GM23338 (cell line): ENCODE measurements around the gene IL22. TPM values are rescaled to one million over a fixed set of nuclear protein-coding genes. Genes with fewer than 3 reads are reported as not detected.

Experiments used
- ATAC-seq: fragments of 200-7000 bp; cut with Tn5 transposase; 3 replicates; pipeline ENCODE4 v1.9.1; 2020
- DNase-seq: peaks from one replicate; pipeline ENCODE4 v3.0.0-alpha.2; 2015; ENCODE audit warnings: low spot score
- H2AFZ ChIP-seq: fragments of 200-600 bp; sonication (generic); 2 replicates; pipeline ENCODE4 v1.8.0; 2016; ENCODE audit warnings: antibody characterized with exemption, mild to moderate bottlenecking, moderate library complexity
- H3F3A ChIP-seq: fragments of 200-600 bp; sonication (generic); replicated peaks from 2 replicates; pipeline ENCODE4 v1.8.0; 2017; ENCODE audit warnings: antibody characterized with exemption, mixed run types, low read depth
- H3K27ac ChIP-seq: fragments of 200-600 bp; sonication (generic); 2 replicates; pipeline ENCODE4 v1.6.1; 2016; ENCODE audit warnings: low read depth
- H3K27me3 ChIP-seq: fragments of 200-600 bp; sonication (generic); 2 replicates; pipeline ENCODE4 v1.8.0; 2016; ENCODE audit warnings: mild to moderate bottlenecking, mixed run types, moderate library complexity; ENCODE audit not compliant: insufficient read depth
- H3K36me3 ChIP-seq: fragments of 200-600 bp; sonication (generic); 2 replicates; pipeline ENCODE4 v1.8.0; 2016; ENCODE audit warnings: mild to moderate bottlenecking; ENCODE audit not compliant: insufficient read depth
- H3K4me1 ChIP-seq: fragments of 200-600 bp; sonication (generic); 2 replicates; pipeline ENCODE4 v1.8.0; 2016; ENCODE audit warnings: mild to moderate bottlenecking, moderate library complexity; ENCODE audit not compliant: insufficient read depth
- H3K4me2 ChIP-seq: fragments of 200-600 bp; sonication (generic); 2 replicates; pipeline ENCODE4 v1.7.1; 2017; ENCODE audit warnings: mixed run types
- H3K4me3 ChIP-seq: fragments of 200-600 bp; sonication (generic); 2 replicates; pipeline ENCODE4 v1.6.1; 2016; ENCODE audit warnings: mixed run types
- H3K79me2 ChIP-seq: fragments of 200-600 bp; sonication (generic); replicated peaks from 2 replicates; pipeline ENCODE4 v1.8.0; 2017; ENCODE audit warnings: mild to moderate bottlenecking; ENCODE audit not compliant: insufficient read depth
- H3K9me2 ChIP-seq: fragments of 200-600 bp; sonication (generic); 2 replicates; pipeline ENCODE4 v1.8.0; 2017; ENCODE audit not compliant: insufficient read depth
- H4K20me1 ChIP-seq: fragments of 200-600 bp; sonication (generic); replicated peaks from 2 replicates; pipeline ENCODE4 v1.8.0; 2017; ENCODE audit warnings: mild to moderate bottlenecking; ENCODE audit not compliant: insufficient read depth
- H3K27ac Mint-ChIP-seq: 2 replicates; pipeline ENCODE4 v1.8.0; 2020; ENCODE audit warnings: inconsistent platforms, mild to moderate bottlenecking, moderate library complexity, mixed read lengths
- H3K27me3 Mint-ChIP-seq: 3 replicates; pipeline ENCODE4 v1.8.0; 2022; ENCODE audit warnings: low read depth, mild to moderate bottlenecking, moderate library complexity, mixed read lengths, inconsistent platforms; ENCODE audit not compliant: insufficient read depth, poor library complexity
- H3K36me3 Mint-ChIP-seq: 3 replicates; pipeline ENCODE4 v1.8.0; 2021; ENCODE audit warnings: low read depth, mild to moderate bottlenecking, inconsistent platforms, moderate library complexity, mixed read lengths
- H3K4me1 Mint-ChIP-seq: 3 replicates; pipeline ENCODE4 v1.8.0; 2020; ENCODE audit warnings: mild to moderate bottlenecking, inconsistent platforms, mixed read lengths
- H3K4me3 Mint-ChIP-seq: 3 replicates; pipeline ENCODE4 v1.8.0; 2021; ENCODE audit warnings: moderate library complexity, mild to moderate bottlenecking, inconsistent platforms, mixed read lengths
- H3K9me3 Mint-ChIP-seq: 3 replicates; pipeline ENCODE4 v1.8.0; 2020; ENCODE audit warnings: moderate library complexity, mild to moderate bottlenecking, inconsistent platforms, mixed read lengths
- CREB1 ChIP-seq: fragments of 250-450 bp; sonication (Bioruptor Pico); IDR thresholded peaks from 2 replicates; pipeline ENCODE4 v1.5.0; 2020; ENCODE audit warnings: low read depth, mild to moderate bottlenecking, moderate library complexity
- CTCF ChIP-seq, 2 experiments: fragments of 200-600 bp in 1 of 2; sonication (generic) in 1 of 2; conservative IDR thresholded peaks; 2 replicates each; pipeline versions ENCODE4 v1.5.1 to v1.6.1; 2016 to 2017; ENCODE audit warnings: antibody characterized with exemption in 2 of 2, low read depth in 2 of 2, mild to moderate bottlenecking in 2 of 2, moderate library complexity in 1 of 2
- ETS1 ChIP-seq: IDR thresholded peaks from 2 replicates; pipeline ENCODE4 v1.6.1; 2016; ENCODE audit warnings: antibody characterized with exemption
- EZH2 ChIP-seq: fragments of 200-600 bp; sonication (generic); IDR thresholded peaks from one replicate; pipeline ENCODE4 v1.8.0; 2017; ENCODE audit warnings: antibody characterized with exemption, mild to moderate bottlenecking, low read depth; ENCODE audit not compliant: unreplicated experiment
- JUNB ChIP-seq: IDR thresholded peaks from one replicate; pipeline ENCODE4 v1.6.1; 2016; ENCODE audit warnings: antibody characterized with exemption; ENCODE audit not compliant: unreplicated experiment
- NANOG ChIP-seq: IDR thresholded peaks from 2 replicates; pipeline ENCODE4 v1.6.1; 2016; ENCODE audit warnings: antibody characterized with exemption, borderline replicate concordance
- POLR2AphosphoS5 ChIP-seq: IDR thresholded peaks from 2 replicates; pipeline ENCODE4 v1.6.1; 2016; ENCODE audit warnings: antibody characterized with exemption, low read depth
- REST ChIP-seq: IDR thresholded peaks from one replicate; pipeline ENCODE4 v1.6.1; 2018; ENCODE audit warnings: antibody characterized with exemption; ENCODE audit not compliant: unreplicated experiment
- STAT1 ChIP-seq: IDR thresholded peaks from one replicate; pipeline ENCODE4 v1.6.1; 2016; ENCODE audit warnings: antibody characterized with exemption; ENCODE audit not compliant: unreplicated experiment
- ZNF331 ChIP-seq: fragments of 250-450 bp; sonication (Bioruptor Pico); IDR thresholded peaks from 2 replicates; pipeline ENCODE4 v1.5.0; 2020; ENCODE audit warnings: low read depth, mild to moderate bottlenecking, moderate library complexity
- ZNF462 ChIP-seq: fragments of 250-450 bp; sonication (Bioruptor Pico); IDR thresholded peaks from 2 replicates; pipeline ENCODE4 v1.5.0; 2020; ENCODE audit warnings: mild to moderate bottlenecking, moderate library complexity
- polyA plus RNA-seq: library from polyadenylated mRNA; unstranded; fragments of >200 nt; fragmentation: Nextera tagmentation; extraction: Ambion mirVana; gene quantifications from 2 replicates; pipeline ENCODE4 v1.2.1, GENCODE V29; 2016
- total RNA-seq: library from RNA; depleted of rRNA; stranded (reverse); fragments of >200 nt; shearing (Covaris generic); gene quantifications from 2 replicates; pipeline ENCODE4 v1.2.3, GENCODE V29; 2014

The IL22 gene
- total and polyA plus RNA-seq, 2 experiments from 2014 or later = not detected

- Histone ChIP-seq H3K27me3 (no peaks in the 10 kb centered on the region), H3K27ac (no peak overlapping the region), H3K79me2 (no peaks in the 10 kb centered on the region), H3K9me2 (peaks cover 10% of the 10 kb centered on the region; the same call in 1 of the 2 replicates), H3K4me1 (no peaks in the 10 kb centered on the region), H4K20me1 (no peaks in the 10 kb centered on the region), H3K4me3 (no peak overlapping the region), H3F3A (no peaks in the 10 kb centered on the region), H3K36me3 (no peaks in the 10 kb centered on the region), H3K4me2 (no peak overlapping the region), H2AFZ (no peak overlapping the region)
- no peak overlapping the region for H3K4me3 Mint-ChIP-seq
- H3K27me3 Mint-ChIP-seq = no peaks in the 10 kb centered on the region
- no peak overlapping the region for H3K27ac Mint-ChIP-seq
- ATAC-seq = no peak
- no peak for DNase-seq
- H3K4me1 Mint-ChIP-seq = no peaks in the 10 kb centered on the region; the same call in 2 of the 3 replicates
- no peak for TF ChIP-seq STAT1
- no peak for TF ChIP-seq EZH2
- TF ChIP-seq ETS1 = no peak
- TF ChIP-seq NANOG = no peak
- no peak for TF ChIP-seq REST
- TF ChIP-seq ZNF331 (CRISPR knock-in tag) = no peak
- no peak for TF ChIP-seq ZNF462 (CRISPR knock-in tag)
- TF ChIP-seq POLR2AphosphoS5 = no peak
- TF ChIP-seq CTCF (conservative IDR thresholded peaks at IDR 0.05; ENCODE audit: low read depth in 2 of 2) = no peak
- TF ChIP-seq JUNB = no peak
- TF ChIP-seq CREB1 (CRISPR knock-in tag) = no peak
- H3K36me3 Mint-ChIP-seq = no peaks in the 10 kb centered on the region
- no peaks in the 10 kb centered on the region for H3K9me3 Mint-ChIP-seq
Observed at GRCh38 chr12:68239309-68239982, 14.0 kb downstream of the IL22 start.
